Urinary bladder (tissue), 4 donors: ENCODE data around the gene DENND6B. TPM values are rescaled to one million over a fixed set of nuclear protein-coding genes. Genes with fewer than 3 reads are reported as not detected.
A peak's percentile ranks its signal among the peaks of the same experiment; 100 is the strongest.

Experiments used
- DNase-seq: peaks from one replicate; pipeline ENCODE4 v3.0.0-alpha.2; 2015; ENCODE audit errors: extremely low spot score
- H3K27ac ChIP-seq: one replicate; pipeline ENCODE4 v1.5.1; 2013; ENCODE audit warnings: low read depth, mild to moderate bottlenecking, moderate library complexity
- H3K36me3 ChIP-seq: one replicate; pipeline ENCODE4 v1.6.1; 2013; ENCODE audit warnings: mild to moderate bottlenecking, moderate library complexity; ENCODE audit not compliant: insufficient read depth
- H3K4me1 ChIP-seq: one replicate; pipeline ENCODE4 v1.6.1; 2013; ENCODE audit warnings: mild to moderate bottlenecking, moderate library complexity; ENCODE audit not compliant: insufficient read depth
- H3K4me3 ChIP-seq: one replicate; pipeline ENCODE4 v1.5.1; 2013; ENCODE audit warnings: low read depth, low read length
- WGBS: extraction: QIAGEN DNeasy Blood & Tissue Kit; methylation state at CpG from one replicate; pipeline ENCODE4 v1.1.7; 2013; 5-methylcytosine and 5-hydroxymethylcytosine counted together
- polyA plus RNA-seq: library from polyadenylated mRNA; stranded (reverse); fragments of 200-250 nt; gene quantifications from one replicate; pipeline ENCODE4 v1.2.3, GENCODE V29; 2013
- total RNA-seq: library from RNA; depleted of rRNA; stranded (reverse); fragments of >200 nt; gene quantifications from one replicate; pipeline ENCODE4 v1.2.3, GENCODE V29; 2014
- donor health status: healthy with polysubstance abuse.
- donor health status: healthy.

DENND6B gene
- total and polyA plus RNA-seq, 2 donors: 4.1 to 4.6 TPM

DNA sequence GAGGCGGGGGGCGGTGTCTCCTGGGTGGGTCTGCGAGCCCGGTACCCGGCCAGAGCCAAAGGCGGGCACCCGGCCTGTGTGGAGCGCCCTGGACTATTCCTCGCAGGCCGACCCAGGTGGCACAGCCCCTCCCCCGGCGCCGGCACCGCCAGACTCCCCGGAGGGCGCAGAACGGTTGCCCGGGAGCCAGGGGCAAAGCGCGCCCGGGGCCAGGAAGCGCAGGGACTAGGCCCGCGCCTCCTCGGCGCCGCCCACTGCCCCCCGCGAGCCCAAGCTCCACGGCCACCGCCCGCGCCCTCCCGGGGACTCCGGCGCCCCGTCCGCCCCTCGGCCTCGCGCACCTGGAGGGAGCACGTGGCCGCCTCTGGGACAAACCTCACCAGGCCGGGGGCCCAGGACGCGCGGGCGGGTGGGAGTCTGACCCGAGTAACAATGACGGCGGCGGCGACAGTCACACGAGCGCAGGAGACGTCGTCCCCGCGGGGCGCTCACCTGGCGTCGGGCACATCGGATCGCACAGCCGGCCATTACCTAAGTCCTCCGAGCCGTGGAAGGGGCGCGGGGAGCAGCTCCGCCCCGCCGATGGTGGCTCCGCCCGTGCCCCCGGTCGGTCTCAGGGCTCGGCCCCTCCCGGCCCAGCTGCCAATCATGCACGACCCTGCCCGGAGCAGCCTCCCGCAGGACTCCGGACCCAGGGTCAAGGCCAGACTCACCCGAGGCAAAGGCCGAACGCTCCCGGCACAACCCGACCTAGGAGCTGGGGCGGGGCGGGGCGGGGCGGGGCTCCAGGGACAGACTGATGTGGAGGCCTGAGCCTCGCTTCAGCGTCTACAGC lies 26.8 kb downstream of the DENND6B start:
- peak overlapping the region; percentile 42 for H3K4me3 ChIP-seq
- no peaks in the 10 kb centered on the region for H3K36me3 ChIP-seq
- 36% methylated on average over 93 of the region's 93 CpGs for WGBS
- DNase-seq: no peak
- H3K4me1 ChIP-seq: peaks cover 2% of the 10 kb centered on the region
- no peak overlapping the region for H3K27ac ChIP-seq

DNA sequence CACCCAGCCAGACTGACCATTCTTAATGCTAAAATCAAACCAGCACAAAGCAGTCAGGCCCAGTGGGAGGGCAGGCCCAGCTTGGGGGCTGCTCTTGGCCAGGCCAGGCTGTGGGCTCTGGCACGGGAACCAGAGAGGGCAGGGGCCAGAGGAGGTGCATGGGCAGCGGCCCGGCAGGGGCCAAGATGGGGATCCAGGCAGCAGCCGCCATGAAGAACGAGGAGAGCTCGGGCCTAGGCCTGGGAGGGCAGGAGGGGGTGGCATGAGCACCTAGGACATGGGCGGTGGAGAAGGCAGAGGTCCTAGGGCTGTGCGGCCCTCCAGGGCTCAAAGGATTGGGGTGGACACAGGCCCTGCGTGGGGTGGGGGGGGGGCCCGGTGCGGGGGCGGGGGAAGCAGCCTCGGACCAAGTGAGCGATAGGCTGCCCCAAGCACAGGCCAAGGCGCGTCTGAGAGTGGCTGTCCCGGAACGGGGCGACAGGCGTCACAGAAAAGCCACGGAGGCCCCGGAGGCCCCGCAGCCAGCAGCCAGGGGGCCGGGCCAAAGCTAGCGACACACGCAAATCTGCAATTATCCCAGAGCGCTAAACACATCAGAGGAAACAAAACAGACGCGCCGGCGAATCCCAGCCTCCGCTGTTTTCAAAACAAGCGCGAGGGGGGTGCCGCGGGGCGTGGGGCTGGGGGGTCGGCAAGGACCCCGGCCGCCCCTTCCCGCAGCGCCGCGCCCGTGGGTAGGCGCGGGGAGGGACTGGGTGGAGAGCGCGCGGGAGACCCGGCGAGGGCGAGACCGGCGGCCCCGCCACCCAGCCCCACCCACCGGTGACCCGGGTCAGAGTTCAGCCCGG lies 27.7 kb downstream of the DENND6B start:
- WGBS: 30% methylated on average over 59 of the region's 59 CpGs
- H3K4me1 ChIP-seq: peaks cover 2% of the 10 kb centered on the region
- H3K27ac ChIP-seq: peak overlapping the region; percentile 4
- DNase-seq: no peak
- peak overlapping the region; percentile 42 for H3K4me3 ChIP-seq
- no peaks in the 10 kb centered on the region for H3K36me3 ChIP-seq

DNA sequence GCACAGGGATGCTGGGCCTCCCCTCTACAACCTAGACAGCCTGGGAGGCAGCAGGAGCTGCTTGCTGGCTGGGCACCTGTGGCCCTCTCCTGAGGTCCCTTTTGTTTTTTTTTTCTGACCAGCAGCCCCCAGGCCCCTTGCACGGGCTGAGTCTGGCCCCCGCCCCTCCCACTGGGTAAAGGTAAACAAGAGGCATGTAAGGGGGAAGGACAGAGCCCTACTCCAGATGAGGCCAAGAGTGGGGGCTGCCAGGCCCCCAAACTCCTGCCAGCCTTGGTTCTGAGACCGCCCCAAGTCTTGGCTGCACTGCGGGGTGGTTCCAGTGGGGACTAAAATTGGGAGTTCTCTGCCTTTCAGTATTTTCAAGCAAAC lies 28.6 kb downstream of the DENND6B start:
- 82% methylated on average over 4 of the region's 4 CpGs for WGBS
- Histone ChIP-seq H3K27ac (no peak overlapping the region), H3K36me3 (no peaks in the 10 kb centered on the region), H3K4me1 (no peaks in the 10 kb centered on the region), H3K4me3 (no peak overlapping the region)
- no peak for DNase-seq

DNA sequence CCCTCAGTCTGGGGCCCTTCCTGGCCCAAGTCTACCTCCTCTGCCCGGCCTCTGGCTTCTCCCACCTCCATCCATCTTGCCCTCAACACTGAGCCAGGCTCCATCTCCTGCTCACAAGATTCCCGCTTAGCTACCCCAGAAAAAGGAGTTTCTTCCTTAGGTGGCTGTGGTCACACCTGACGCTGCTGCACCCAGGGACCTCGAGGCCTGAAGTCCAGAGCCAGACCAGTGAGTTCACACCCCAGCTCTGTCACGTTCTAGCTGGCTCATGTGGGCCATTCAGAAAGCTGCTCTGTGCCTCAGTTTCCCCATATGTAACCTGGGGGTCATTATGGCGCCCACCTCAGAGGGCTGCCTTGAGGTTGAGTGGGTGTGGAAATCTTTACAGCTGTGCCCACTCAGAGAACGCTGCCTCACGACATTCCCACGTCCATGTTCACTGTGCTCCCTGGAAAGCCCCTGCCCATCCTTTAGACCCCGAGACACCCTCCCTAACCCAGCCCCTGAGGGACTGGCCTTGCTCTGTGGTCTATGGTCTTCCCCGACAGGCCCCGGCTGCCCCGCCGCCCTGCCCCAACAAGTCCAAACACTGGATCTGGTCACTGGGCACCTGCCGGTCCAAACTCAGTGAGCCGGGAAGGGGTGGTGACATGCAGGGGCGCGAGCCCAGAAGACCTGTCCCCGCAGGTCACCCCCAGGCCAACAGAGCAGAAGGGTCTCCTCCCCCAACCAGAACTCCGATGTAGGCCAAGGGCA lies 29.1 kb downstream of the DENND6B start:
- WGBS: 86% methylated on average over 20 of the region's 20 CpGs
- Histone ChIP-seq H3K27ac (peak overlapping the region; percentile 14), H3K4me3 (no peak overlapping the region), H3K4me1 (no peaks in the 10 kb centered on the region), H3K36me3 (no peaks in the 10 kb centered on the region)
- no peak for DNase-seq

DNA sequence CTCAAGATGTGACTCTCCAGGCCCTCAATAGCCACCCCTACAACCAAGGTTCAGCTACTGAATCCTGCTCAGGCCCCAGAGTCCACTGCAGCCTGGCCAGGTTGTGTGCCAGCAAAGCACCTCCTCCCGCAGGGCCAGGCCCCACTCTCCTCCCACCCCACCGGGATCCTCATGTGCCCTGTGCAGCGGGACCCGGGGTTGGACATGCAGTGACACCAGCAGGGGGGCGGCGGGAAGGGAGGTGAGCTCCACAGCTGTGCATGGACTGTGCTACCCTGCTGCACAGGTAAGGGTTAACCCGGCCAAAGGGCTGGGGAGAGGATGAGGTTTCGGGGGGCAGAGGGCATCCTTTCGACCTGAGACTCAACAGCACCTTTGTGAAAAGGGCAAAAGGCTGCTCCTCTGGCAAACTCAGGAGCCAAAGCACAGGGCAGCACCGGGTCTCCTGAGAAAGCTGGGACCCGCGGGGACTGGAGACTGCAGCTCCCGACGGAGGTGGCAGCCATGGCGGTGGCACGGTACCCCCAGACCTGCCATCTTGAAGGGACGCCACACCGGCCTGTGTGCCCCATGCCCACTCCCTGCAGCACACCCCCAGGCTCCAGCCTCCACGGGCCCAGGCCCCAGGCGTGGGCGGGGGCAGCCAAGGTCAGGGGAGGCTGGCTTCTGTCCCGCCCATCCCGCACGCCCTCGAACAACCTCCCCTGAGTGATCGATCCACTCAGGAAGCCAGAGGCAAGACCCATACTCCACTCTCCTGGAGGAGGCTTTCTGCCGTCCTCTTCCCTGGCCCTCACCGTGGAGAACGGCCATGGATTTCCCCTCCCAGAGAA lies 29.9 kb downstream of the DENND6B start:
- Histone ChIP-seq H3K4me3 (no peak overlapping the region), H3K27ac (peak overlapping the region; percentile 14), H3K36me3 (no peaks in the 10 kb centered on the region), H3K4me1 (no peaks in the 10 kb centered on the region)
- no peak for DNase-seq
- 69% methylated on average over 29 of the region's 29 CpGs for WGBS

DNA sequence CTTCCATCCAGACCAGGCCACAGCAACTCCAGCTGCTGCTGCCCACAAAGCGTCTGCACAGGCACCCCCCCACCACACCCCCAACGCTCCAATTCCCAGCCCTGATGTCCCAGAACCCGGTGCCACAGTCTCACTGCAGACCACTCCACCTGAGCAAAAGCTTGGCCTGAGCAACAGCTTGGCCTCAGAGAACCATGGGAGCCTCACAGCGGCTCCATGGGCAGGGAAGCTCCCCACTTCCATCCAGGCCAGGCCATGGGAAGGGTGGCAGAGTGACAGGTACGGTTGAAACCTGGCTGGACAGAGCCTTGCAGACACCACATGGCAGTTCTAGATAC lies 32.5 kb downstream of the DENND6B start:
- DNase-seq: no peak
- WGBS: 46% methylated on average over 5 of the region's 5 CpGs
- peak overlapping the region; percentile 76 for H3K27ac ChIP-seq
- peaks cover 3% of the 10 kb centered on the region for H3K36me3 ChIP-seq
- no peaks in the 10 kb centered on the region for H3K4me1 ChIP-seq
- no peak overlapping the region for H3K4me3 ChIP-seq

DNA sequence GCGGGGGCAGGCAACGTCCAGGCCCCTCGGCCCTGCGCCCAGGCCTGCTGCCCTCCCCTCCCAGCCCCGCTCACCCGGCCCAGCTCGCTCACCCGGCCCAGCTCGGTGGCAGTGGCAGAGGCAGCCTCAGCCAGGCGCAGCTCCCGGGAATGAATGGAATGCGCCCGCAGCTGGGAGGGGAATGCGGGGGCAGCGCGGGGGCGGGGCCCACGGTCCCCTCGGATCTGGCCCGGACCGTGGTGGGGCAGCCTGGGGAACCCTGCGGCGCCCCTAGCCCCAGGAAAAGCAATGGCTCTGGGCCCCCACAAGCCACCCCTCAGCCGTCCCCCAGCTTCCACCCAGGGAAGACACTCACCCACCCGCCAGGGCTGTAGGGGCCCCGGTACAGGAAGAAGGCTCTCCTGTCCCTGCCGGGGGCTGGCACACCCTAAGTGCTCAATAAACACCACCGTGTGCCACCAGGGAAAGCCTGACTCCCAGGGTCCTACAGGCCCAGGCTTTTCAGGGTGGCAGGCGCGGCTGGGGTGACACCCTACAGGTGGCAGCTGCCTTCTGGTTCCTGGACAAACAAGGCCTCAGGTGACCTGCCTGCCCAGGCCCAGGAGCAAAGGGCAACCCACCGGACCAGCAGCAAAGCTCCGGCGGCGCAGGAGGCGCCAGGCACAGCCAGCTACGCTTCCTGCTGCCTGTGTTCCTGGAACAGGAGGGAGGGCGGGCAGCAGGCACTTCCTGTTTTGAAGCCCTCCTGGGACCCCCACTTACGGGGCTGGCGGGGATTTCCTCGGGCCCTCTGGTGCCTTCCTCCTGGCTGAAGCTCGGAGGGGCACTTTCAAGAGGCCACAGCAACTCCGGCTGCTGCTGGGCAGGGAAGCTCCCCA lies 33.1 kb downstream of the DENND6B start:
- no peaks in the 10 kb centered on the region for H3K4me1 ChIP-seq
- peaks cover 3% of the 10 kb centered on the region for H3K36me3 ChIP-seq
- H3K27ac ChIP-seq: peak overlapping the region; percentile 76
- H3K4me3 ChIP-seq: peak overlapping the region; percentile 5
- 17% methylated on average over 42 of the region's 42 CpGs for WGBS
- DNase-seq: no peak

DNA sequence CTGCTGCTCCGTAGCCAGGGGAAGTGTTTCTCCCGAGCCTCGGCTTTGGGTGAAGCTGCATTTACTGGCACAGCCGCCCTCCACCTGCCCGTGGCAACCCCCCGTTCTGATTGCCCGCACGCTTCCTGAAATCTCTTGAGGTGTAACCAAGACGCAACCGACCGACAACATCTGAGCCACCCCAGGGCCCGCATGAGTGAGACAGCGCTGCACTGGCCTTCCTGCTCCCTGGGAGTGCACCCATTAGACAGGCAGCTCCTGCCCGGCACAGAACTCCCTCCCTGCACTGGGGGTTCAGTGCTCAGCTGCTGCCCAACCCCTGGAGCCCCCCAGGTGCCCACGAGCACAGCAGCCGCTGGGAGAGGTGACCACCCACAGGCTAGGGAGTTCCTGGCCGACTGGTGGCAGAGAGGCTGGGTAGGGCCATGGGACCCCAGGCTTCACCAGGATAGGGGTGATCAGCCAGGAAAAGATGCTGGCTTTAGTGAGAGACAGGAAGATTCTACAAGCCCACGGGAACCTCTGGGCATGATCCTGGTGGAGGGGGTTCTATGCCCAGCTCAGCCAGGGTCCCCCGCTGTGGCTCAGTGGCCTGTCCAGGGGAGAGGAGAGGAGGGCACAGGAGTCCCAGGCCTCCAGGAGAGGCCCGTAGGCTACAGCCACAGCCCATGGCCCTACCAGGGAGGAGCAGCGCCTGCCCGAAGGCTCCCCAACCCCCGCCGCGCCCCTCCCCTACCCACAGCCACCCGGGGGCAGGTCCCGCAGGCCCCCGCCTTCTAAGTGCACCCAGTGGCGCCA lies 34.0 kb downstream of the DENND6B start:
- peak overlapping the region; percentile 29 for H3K27ac ChIP-seq
- H3K4me3 ChIP-seq: peak overlapping the region; percentile 5
- 45% methylated on average over 29 of the region's 29 CpGs for WGBS
- no peak for DNase-seq
- no peaks in the 10 kb centered on the region for H3K4me1 ChIP-seq
- H3K36me3 ChIP-seq: peaks cover 3% of the 10 kb centered on the region

DNA sequence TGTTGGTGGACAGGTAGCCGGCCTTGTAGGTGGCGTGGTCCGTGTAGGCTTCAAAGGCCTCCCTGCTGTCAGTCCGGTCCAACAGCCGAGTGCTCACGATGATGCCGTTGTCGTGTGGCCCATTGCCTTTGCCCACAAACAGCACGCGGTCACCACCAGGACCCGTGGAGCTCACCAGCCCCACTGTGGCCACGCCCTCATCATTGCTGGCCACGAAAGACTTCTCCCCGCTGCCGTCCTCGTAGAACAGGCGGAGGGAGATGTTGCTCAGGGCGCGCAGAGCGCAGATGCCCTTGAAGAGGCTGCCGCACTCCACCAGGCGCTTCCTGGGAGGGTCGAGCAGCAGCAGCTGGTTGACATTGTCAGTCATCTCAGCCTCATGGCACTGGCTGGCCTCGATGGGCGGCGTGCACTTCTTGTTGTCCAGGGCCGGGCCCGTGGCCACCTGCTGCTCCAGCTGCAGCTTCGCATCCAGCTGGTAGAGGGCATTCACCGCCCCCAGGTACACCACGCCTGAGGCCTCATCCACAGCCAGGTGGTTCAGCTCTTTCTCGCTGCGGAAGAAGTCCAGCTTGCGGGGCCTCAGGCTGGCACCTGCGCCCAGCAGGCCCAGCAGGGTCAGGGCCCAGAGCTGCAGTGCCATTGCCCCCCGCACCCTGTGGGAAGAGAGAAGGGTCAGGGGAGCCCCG lies 36.7 kb downstream of the DENND6B start:
- WGBS: 89% methylated on average over 37 of the region's 37 CpGs
- H3K4me3 ChIP-seq: no peak overlapping the region
- no peak overlapping the region for H3K27ac ChIP-seq
- no peaks in the 10 kb centered on the region for H3K4me1 ChIP-seq
- H3K36me3 ChIP-seq: peaks cover 6% of the 10 kb centered on the region
- DNase-seq: no peak

DNA sequence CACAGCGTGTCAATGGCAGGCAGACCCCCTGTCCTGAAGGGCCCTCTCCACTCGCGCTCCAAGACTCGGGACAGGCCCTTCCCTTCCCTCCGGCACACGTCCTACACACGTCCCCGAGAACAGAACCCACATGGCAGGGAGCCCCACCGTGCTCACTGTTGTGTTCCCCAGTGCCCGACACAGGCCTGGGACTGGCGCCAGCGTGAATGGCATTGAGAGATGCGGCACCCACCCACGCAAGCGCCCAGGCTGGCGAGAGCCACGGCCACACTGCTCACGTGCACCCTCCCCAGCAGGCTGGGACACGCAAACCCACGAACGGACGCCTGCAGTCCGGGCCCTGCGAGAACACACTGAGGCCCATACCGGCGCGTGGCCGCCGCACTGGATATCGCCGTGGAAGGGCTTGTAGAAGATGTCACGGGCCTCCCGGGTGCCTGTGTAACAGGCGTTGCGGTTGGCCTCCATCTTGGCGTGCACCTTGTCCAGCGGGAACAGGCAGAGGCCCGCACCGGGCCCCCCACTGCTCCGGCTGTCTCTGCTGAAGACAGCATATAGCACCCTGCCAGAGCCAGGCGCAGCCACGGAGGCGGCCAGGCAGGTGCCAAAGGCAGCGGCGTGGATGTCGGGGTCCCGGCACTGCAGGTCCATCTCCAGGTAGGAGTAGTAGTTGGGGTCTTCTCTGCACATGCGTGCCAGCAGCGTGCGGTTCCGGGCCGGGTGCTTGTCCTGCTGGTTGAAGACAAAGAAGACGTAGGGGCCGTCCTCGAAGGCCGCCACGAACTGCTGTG lies 37.5 kb downstream of the DENND6B start:
- WGBS: 95% methylated on average over 57 of the region's 57 CpGs
- no peak for DNase-seq
- H3K4me1 ChIP-seq: no peaks in the 10 kb centered on the region
- H3K27ac ChIP-seq: no peak overlapping the region
- no peak overlapping the region for H3K4me3 ChIP-seq
- H3K36me3 ChIP-seq: peaks cover 6% of the 10 kb centered on the region

DNA sequence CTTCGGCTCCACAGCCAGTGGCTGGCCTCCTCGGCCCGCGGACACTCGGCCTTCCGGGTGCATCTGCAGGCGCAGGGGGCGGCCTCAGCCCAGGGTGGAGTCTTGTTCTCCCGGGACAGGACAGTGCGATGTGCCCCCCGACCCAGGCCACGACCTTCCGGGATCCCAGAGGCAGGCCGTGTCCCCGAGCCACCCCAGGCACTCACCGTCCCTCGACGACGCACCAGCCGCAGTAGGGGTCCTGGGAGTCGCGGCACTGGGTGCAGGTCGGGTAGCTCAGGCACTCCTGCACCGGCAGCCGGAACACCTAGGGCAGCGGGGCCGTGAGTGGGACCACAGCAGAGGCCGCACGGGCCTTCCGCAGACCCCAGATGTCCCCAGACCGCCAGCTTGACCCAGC lies 39.1 kb downstream of the DENND6B start:
- DNase-seq: no peak
- no peak overlapping the region for H3K27ac ChIP-seq
- H3K4me1 ChIP-seq: no peaks in the 10 kb centered on the region
- 94% methylated on average over 31 of the region's 31 CpGs for WGBS
- no peak overlapping the region for H3K4me3 ChIP-seq
- peaks cover 11% of the 10 kb centered on the region for H3K36me3 ChIP-seq
